ENCODE data around the gene OTUD5. TPM values are rescaled to one million over a fixed set of nuclear protein-coding genes. Genes with fewer than 3 reads are reported as not detected.

The OTUD5 gene
- total and polyA plus RNA-seq, 2 of the 13 experiments (the other 11 are each of a cell fraction or from before 2014, with no cell fraction given), result 18.4 to 42.2 TPM

DNA sequence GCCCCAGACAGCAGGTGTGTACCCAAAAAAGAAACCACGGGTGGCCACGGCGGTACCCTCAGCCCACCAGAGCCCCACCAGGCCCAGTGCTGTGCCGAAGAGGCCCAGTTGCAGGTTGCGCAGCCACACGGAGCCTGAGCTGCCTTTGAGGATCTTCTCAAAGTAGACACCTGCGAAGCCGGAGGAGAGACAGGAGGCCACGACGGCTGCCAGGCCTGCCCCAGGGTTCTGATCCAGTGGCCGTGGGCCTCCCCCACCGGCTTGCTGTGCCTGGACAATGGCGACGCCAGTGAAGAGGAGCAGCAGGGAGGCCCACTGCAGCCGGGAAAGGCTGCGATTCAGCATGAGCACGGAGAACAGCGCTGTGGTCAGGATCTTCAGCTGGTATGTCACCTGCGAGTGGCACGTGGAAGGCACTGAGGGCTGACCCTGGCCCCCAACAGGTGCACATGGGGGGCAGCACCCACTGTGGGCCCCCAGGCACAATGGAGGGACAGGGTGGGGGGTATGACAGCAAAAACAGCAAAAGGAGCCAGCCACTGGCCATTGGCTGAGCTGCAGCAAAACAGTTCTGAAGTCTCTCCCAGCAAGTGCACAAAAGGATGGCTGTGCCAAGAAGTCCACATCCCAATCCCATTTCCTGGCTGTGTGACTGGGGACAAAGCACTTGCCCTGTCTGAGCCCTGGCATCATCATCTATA lies 52.2 kb downstream of the OTUD5 start:
- Histone ChIP-seq H3K4me3 (replicated peaks in 1 of 3; ENCODE audit: insufficient read depth in 1 of 3, low read depth in 2 of 3, low read length in 3 of 3) (no peak overlapping the region), H3K79me2 (ENCODE audit: insufficient read depth, low read length) (peaks cover 4% of the 10 kb centered on the region), H3K9ac (ENCODE audit: insufficient read depth, low read depth, low read length) (no peak overlapping the region), H3K4me1 (ENCODE audit: insufficient read depth, low read length) (peaks cover 19% of the 10 kb centered on the region), H3K9me3 (ENCODE audit: low read length) (no peaks in the 10 kb centered on the region), H3K4me2 (ENCODE audit: low read depth, low read length) (no peak overlapping the region), H3K27me3 (ENCODE audit: control insufficient read depth in 1 of 2, insufficient read depth in 2 of 2, low read length in 2 of 2) (no peaks in the 10 kb centered on the region), H2AFZ (ENCODE audit: low read length) (no peak overlapping the region), H3K36me3 (replicated peaks in 1 of 2; ENCODE audit: control insufficient read depth in 1 of 2, insufficient read depth in 2 of 2, low read length in 2 of 2) (peaks cover 13 to 14% of the 10 kb centered on the region in 2 experiments), H4K20me1 (ENCODE audit: insufficient read depth, low read length) (no peaks in the 10 kb centered on the region), H3K27ac (ENCODE audit: extremely low read length, insufficient read depth, low read length) (no peak overlapping the region)
- in situ Hi-C loops (cut with HindIII; ENCODE audit: extremely low pct_ligation_motif_present, low pct_unique_long_range_greater_than_20kb) (no loop called here), intact Hi-C loops (cut with micrococcal nuclease; ENCODE audit: unreplicated experiment) (no loop called here)
- BruUV-seq (replicated peaks), result no TSS peak
- TF ChIP-seq RBFOX2 (IDR thresholded peaks at IDR 0.05; ENCODE audit: low read depth, low read length) (peak; percentile 27; the same call in 1 of the 2 replicates), WIZ (CRISPR knock-in tag; IDR thresholded peaks at IDR 0.05) (no peak)
- ATAC-seq (no peak), DNase-seq (ENCODE audit: low spot score) (no peak), FAIRE-seq (no peak)
- WGBS (ENCODE audit: low lambda C conversion rate), result 100% methylated on average over 3 of the region's 20 CpGs
- ChIA-PET POLR2A (no interaction called here), CTCF (ENCODE audit: low intra/inter-chr PET ratio, low total read pairs) (no interaction called here)

DNA sequence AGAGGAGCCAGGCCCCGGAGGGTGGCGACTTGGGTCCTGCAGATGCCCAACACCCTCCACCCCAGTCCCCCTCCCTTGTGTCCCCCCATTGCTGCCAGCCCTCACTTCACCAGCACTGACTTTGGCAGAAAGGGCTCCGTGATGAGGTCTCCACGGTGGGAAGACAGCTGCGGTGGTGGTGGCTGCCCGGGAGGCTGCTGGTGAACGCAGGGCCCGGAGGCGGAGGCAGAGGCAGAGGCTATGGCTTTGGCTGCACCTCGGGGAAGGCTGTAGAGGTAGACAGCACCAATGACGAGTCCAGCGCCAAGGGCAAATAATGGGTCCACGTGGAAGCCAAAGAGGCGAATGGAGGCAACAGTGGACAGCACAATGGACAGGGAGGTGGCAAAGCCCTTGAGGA lies 52.8 kb downstream of the OTUD5 start:
- ChIA-PET POLR2A (interaction anchor here (1.8 kb wide), 1 partner anchor 13 kb away, joined by 5 read pairs; no protein-coding TSS in a partner anchor), CTCF (ENCODE audit: low intra/inter-chr PET ratio, low total read pairs) (no interaction called here)
- Histone ChIP-seq H3K27me3 (ENCODE audit: control insufficient read depth in 1 of 2, insufficient read depth in 2 of 2, low read length in 2 of 2) (no peaks in the 10 kb centered on the region), H3K9me3 (ENCODE audit: low read length) (no peaks in the 10 kb centered on the region), H3K4me2 (ENCODE audit: low read depth, low read length) (no peak overlapping the region), H3K4me3 (replicated peaks in 1 of 3; ENCODE audit: insufficient read depth in 1 of 3, low read depth in 2 of 3, low read length in 3 of 3) (no peak overlapping the region), H2AFZ (ENCODE audit: low read length) (no peak overlapping the region), H3K9ac (ENCODE audit: insufficient read depth, low read depth, low read length) (no peak overlapping the region), H3K36me3 (replicated peaks in 1 of 2; ENCODE audit: control insufficient read depth in 1 of 2, insufficient read depth in 2 of 2, low read length in 2 of 2) (peaks cover 13 to 14% of the 10 kb centered on the region in 2 experiments), H3K4me1 (ENCODE audit: insufficient read depth, low read length) (peaks cover 14% of the 10 kb centered on the region), H4K20me1 (ENCODE audit: insufficient read depth, low read length) (no peaks in the 10 kb centered on the region), H3K27ac (ENCODE audit: extremely low read length, insufficient read depth, low read length) (no peak overlapping the region), H3K79me2 (ENCODE audit: insufficient read depth, low read length) (peaks cover under 1% of the 10 kb centered on the region)
- intact Hi-C loops (cut with micrococcal nuclease; ENCODE audit: unreplicated experiment) (no loop called here), in situ Hi-C loops (cut with HindIII; ENCODE audit: extremely low pct_ligation_motif_present, low pct_unique_long_range_greater_than_20kb) (no loop called here)
- peak; percentile 19 for ATAC-seq
- no TSS peak for BruUV-seq (replicated peaks)
- TF ChIP-seq ZNF484 (CRISPR knock-in tag; IDR thresholded peaks at IDR 0.05; ENCODE audit: borderline replicate concordance, low read depth) (no peak), ETV6 (CRISPR knock-in tag; conservative IDR thresholded peaks at IDR 0.05) (no peak)
- TF ChIP-seq, protein P1, sequence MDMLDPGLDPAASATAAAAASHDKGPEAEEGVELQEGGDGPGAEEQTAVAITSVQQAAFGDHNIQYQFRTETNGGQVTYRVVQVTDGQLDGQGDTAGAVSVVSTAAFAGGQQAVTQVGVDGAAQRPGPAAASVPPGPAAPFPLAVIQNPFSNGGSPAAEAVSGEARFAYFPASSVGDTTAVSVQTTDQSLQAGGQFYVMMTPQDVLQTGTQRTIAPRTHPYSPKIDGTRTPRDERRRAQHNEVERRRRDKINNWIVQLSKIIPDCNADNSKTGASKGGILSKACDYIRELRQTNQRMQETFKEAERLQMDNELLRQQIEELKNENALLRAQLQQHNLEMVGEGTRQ (IDR thresholded peaks at IDR 0.05; ENCODE audit: low read depth, low read length), result no peak
- TF ChIP-seq, protein P1 (CRISPR knock-in tag; IDR thresholded peaks at IDR 0.05; ENCODE audit: borderline replicate concordance), result no peak
- FAIRE-seq, result no peak
- 98% methylated on average over 8 of the region's 14 CpGs for WGBS (ENCODE audit: low lambda C conversion rate)
- DNase-seq (ENCODE audit: low spot score), result no peak
